RWPE2 (cell line): ENCODE measurements around the gene PRG2.

ENCODE experiments used
- ATAC-seq: fragments of 200-7000 bp; cut with Tn5 transposase; 3 replicates; pipeline ENCODE4 v1.9.1; 2021; ENCODE audit warnings: low read depth
- DNase-seq: peaks from one replicate; pipeline ENCODE4 v3.0.0-alpha.2; 2020; ENCODE audit warnings: low spot score
- H3K27ac ChIP-seq: fragments of 450-650 bp; 2 replicates; pipeline ENCODE4 v1.5.1; 2017; ENCODE audit warnings: mild to moderate bottlenecking; ENCODE audit not compliant: poor library complexity, severe bottlenecking
- H3K27me3 ChIP-seq: fragments of 250-450 bp; sonication (Bioruptor Pico); 2 replicates; pipeline ENCODE4 v1.5.1; 2021; ENCODE audit warnings: mild to moderate bottlenecking, moderate library complexity; ENCODE audit not compliant: insufficient read depth, poor library complexity, severe bottlenecking
- H3K36me3 ChIP-seq: fragments of 250-450 bp; sonication (Bioruptor Pico); 2 replicates; pipeline ENCODE4 v1.5.1; 2020; ENCODE audit warnings: low read depth, mild to moderate bottlenecking, moderate library complexity
- H3K4me1 ChIP-seq: fragments of 250-450 bp; sonication (Bioruptor Pico); 2 replicates; pipeline ENCODE4 v1.5.1; 2021; ENCODE audit warnings: mild to moderate bottlenecking, moderate library complexity; ENCODE audit not compliant: insufficient read depth, poor library complexity, severe bottlenecking
- H3K4me3 ChIP-seq: fragments of 250-450 bp; sonication (Bioruptor Pico); 2 replicates; pipeline ENCODE4 v1.5.1; 2021; ENCODE audit warnings: mild to moderate bottlenecking, moderate library complexity; ENCODE audit not compliant: severe bottlenecking
- H3K9me3 ChIP-seq: fragments of 250-450 bp; sonication (Bioruptor Pico); 2 replicates; pipeline ENCODE4 v1.5.1; 2021; ENCODE audit warnings: mild to moderate bottlenecking, moderate library complexity; ENCODE audit not compliant: severe bottlenecking
- CTCF ChIP-seq: fragments of 450-650 bp; IDR thresholded peaks from one replicate; pipeline ENCODE4 v1.5.1; 2017; ENCODE audit warnings: mild to moderate bottlenecking, moderate library complexity; ENCODE audit not compliant: poor library complexity, severe bottlenecking

Gene PRG2

GRCh38 chr11:57416436-57416835 lies 26.0 kb upstream of the PRG2 start:
- H3K36me3 ChIP-seq: peaks cover 70% of the 10 kb centered on the region
- no peak for ATAC-seq
- H3K27me3 ChIP-seq: no peaks in the 10 kb centered on the region
- no peaks in the 10 kb centered on the region for H3K9me3 ChIP-seq
- no peak overlapping the region for H3K27ac ChIP-seq
- H3K4me1 ChIP-seq: no peaks in the 10 kb centered on the region
- no peak overlapping the region for H3K4me3 ChIP-seq
- no peak for DNase-seq
- TF ChIP-seq CTCF: no peak

GRCh38 chr11:57414612-57415212 lies 24.3 kb upstream of the PRG2 start:
- no peak for TF ChIP-seq CTCF

GRCh38 chr11:57413681-57414080 lies 23.2 kb upstream of the PRG2 start:
- ATAC-seq (no peak; the same call in 2 of the 3 replicates), DNase-seq (no peak)
- Histone ChIP-seq H3K9me3 (no peaks in the 10 kb centered on the region), H3K27ac (no peak overlapping the region), H3K36me3 (peaks cover 80% of the 10 kb centered on the region), H3K4me3 (no peak overlapping the region), H3K27me3 (no peaks in the 10 kb centered on the region), H3K4me1 (no peaks in the 10 kb centered on the region)
- TF ChIP-seq CTCF: no peak

More at GRCh38 chr11:57414612-57415212, 24.3 kb upstream of the PRG2 start:
- H3K4me3 ChIP-seq: no peak overlapping the region
- no peaks in the 10 kb centered on the region for H3K9me3 ChIP-seq
- H3K4me1 ChIP-seq: no peaks in the 10 kb centered on the region
- H3K27ac ChIP-seq: no peak overlapping the region
- peaks cover 85% of the 10 kb centered on the region for H3K36me3 ChIP-seq
- H3K27me3 ChIP-seq: no peaks in the 10 kb centered on the region
- DNase-seq: no peak
- no peak for ATAC-seq

- ATAC-seq (peak; percentile 46; the same call in 2 of the 3 replicates), DNase-seq (no peak)
- Histone ChIP-seq H3K4me1 (no peaks in the 10 kb centered on the region), H3K9me3 (no peaks in the 10 kb centered on the region), H3K4me3 (no peak overlapping the region), H3K36me3 (peaks cover 69% of the 10 kb centered on the region), H3K27ac (no peak overlapping the region), H3K27me3 (no peaks in the 10 kb centered on the region)
- TF ChIP-seq CTCF: no peak
Measured at GRCh38 chr11:57410287-57410686, 19.8 kb upstream of the PRG2 start.

GRCh38 chr11:57409321-57410100 lies 19.1 kb upstream of the PRG2 start:
- Histone ChIP-seq H3K36me3 (peaks cover 62% of the 10 kb centered on the region), H3K27ac (no peak overlapping the region), H3K4me3 (no peak overlapping the region), H3K9me3 (no peaks in the 10 kb centered on the region), H3K27me3 (no peaks in the 10 kb centered on the region), H3K4me1 (no peaks in the 10 kb centered on the region)
- DNase-seq (no peak), ATAC-seq (no peak)
- no peak for TF ChIP-seq CTCF
